ENCODE measurements around the gene TXNRD2.

TXNRD2 gene

GRCh38 chr22:19903031-19903430 lies 38.6 kb downstream of the TXNRD2 start:
- DNase-seq = no peak

- DNase-seq = no peak
Observed at GRCh38 chr22:19902245-19902715, 39.3 kb downstream of the TXNRD2 start.

DNA sequence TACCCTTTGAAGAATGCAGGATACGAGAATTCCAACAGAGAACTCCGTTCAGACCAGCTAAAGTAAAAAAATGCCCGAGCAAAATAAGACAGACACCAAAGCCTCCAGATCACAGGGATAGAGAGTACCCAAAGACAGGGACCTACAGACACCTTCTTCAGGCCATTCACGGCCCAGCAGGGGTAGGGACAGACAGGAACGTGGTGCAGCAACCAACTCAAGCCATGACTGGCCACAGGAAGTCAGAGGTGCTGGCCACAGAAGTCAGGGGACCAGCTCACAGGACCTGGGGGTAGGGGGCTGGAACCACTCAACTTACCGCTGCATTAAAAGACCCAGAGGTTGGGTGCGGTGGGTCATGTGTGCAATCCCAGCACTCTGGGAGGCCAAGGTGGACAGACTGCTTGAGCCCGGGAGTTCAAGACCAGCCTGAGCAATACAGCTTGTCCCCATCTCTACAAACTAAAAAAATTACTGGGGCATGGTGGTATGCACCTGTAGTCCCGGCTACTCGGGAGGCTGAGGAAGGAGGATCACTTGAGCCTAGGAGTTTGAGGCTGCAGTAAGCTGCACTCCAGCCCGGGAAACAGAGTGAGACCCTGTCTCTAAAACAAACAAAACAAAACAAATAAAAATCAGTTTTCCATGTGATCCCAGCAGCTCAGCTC lies 39.9 kb downstream of the TXNRD2 start:
- no peak for DNase-seq

GRCh38 chr22:19900707-19901436 lies 40.7 kb downstream of the TXNRD2 start:
- no peak for DNase-seq

DNA sequence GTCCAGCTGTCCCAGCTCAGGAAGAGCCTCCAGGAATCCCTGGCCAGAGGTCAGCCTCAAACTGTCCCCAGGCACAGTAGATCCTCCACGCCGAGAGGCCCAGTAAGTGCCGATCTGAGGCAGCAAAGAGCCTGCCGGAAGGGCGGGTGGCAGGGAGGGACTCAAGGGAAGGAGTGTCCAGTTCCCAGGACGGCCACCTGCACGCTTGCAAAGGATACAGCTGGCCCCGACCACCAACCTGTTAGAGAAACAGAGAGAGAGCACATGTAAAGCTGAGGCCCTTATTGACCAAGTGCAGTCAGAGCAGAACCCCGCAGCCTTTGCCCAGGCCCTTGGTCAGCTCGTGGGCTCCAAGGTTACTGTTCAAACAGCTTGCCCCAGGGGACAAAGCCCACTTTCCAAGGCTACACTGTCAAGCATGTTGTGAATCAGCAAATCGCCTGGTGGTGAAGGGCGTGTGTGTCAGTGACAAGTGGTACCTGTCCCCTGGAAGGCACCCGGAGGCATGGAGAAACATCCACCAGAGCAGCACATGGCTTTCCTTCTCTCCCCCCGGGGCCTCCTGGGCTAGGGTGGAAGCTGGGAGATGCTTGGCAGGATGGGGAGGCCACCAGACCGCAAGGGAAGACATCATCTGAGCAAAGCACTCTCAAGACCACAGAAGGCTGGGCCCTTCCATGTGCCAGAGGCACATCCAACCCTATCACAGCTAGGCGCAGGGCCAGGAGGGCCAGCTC lies 42.6 kb downstream of the TXNRD2 start:
- DNase-seq = no peak

- no peak for DNase-seq
Observed at GRCh38 chr22:19898145-19898544, 43.5 kb downstream of the TXNRD2 start.

- no peak for DNase-seq
Observed at GRCh38 chr22:19897726-19898125, 43.9 kb downstream of the TXNRD2 start.

- DNase-seq = peak; percentile 19
Observed at GRCh38 chr22:19896665-19897355, 44.8 kb downstream of the TXNRD2 start.

DNA sequence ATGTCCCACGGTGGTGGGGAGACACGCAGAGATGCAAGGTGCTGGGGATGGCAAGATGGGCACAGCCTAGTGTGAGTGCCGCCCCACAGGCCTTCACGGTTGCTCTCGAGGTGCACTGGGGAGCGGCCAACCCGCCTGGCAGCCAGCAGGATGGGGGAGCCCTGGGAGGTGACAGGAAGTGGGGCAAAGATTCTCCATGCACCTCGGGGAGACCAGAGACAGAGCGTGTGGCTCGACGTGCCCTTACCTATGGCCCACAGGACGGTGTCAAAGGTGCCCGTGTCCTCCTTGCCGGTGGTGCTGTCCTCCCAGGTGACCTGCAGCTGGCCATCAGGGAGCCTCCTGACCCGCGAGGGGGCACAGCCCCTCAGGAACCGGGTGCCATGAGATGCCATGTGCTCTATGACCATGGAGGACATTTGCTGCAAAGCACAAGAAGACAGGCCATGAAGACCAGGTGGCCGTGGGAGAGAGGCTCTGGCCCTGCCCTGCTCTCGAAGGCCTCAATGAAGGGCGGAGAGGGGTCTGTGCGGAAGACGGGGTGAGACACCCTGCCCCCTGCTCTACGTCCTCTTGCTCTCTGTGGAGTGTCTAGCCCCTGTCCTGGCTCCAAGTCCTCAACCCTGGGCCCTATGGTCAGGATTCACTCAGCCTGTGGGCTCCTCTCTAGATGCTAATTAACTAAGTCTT lies 46.3 kb downstream of the TXNRD2 start:
- no peak for DNase-seq

DNA sequence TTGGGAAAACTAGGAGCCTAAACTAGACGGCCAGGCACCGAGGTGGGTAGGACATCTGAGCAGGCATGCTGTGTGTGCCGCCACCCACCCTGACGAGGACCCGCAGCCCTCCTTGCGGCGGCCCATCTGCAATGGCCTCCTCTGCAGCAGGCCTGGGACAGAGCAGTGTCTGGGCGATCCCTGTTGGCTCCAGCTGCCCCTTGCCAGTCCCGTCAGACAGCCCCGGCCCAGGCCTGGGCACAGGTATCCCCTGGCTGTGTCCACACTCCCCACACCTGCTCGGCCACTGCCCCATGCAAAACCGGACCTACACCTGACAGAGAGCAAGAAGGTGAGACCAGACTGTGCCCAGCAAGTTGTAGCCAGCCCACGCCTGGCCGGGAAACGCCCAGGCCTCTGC lies 48.3 kb downstream of the TXNRD2 start:
- DNase-seq = no peak

GRCh38 chr22:19892925-19893324 lies 48.7 kb downstream of the TXNRD2 start:
- no peak for DNase-seq

GRCh38 chr22:19892257-19892879 lies 49.2 kb downstream of the TXNRD2 start:
- DNase-seq = no peak

DNA sequence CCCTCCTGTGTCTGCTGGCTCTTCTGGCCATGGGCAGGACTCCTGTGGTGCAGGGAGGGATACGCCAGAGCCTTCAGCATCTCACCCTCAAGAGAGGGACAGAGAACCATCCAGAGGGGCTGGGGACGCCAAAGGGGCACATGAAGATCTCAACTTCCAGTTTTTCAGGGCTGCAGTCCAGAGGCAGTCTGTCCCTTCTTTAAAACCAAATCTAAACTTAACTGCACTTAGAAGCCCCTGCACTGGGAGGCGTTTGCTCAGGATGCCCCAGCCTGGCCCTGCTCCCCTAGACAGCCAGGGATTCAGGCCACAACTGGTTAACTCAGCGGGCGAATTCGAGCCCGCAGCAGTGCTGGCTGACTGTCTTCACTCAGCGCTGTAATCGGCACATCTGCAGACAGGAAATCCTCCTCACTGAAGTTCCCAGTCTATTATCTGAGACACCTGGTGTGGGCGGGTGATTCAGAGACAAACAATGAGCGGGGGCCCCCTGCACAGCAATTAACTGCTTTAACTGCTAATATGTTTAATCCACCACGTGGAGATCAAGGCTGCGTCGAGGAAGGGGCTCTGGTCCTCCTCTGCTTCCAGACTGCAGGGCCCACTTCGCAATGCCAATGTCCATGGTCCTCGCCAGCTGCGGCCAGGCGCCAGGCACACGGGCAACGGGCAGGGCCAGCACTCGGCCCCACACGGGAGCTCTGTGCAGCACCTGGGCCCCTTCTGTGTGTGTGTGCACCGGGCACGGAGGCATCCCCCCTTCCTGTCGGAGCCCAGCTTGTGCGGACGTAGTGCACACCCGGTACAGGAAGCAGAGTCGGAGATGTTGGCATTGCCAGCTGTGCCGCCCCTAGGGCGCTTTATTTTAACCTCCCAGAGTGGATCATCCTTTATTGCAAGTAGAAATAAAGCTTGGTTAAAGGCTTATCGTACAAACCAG lies 50.0 kb downstream of the TXNRD2 start:
- peak; percentile 96 for DNase-seq

- no peak for DNase-seq
Observed at GRCh38 chr22:19890502-19891316, 50.9 kb downstream of the TXNRD2 start.

- DNase-seq = no peak
Observed at GRCh38 chr22:19889951-19890350, 51.7 kb downstream of the TXNRD2 start.

DNA sequence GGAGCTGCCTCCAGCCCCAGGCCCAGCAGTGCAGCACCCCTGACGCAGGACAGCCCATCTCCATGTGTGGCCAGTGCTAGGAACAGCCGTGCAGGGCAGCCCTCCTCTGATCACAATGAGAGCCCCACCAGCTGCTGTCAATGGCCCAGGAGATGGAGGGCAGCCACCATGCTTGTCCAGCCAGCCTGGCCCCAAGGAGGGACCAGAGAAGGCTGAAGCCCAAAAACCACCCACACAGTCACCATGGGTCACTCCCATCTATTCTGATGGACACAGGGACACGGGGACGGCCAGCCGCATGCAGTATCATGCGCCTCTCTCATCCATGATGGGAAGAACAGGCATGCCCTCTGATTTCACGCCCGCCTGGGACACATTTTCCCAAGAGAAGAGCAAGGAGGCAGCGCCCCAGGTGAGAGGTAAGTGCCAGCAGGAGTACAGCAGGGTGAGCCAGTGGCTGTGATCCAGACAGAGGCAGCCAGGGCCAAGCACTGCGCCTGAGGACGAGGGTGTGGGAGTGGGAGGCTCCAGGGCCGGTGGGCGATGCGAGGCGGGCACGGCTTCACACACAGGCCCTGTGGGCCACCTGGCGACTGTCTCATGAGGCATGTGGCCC lies 53.4 kb downstream of the TXNRD2 start:
- DNase-seq = no peak

- no peak for DNase-seq
Observed at GRCh38 chr22:19887256-19887985, 54.2 kb downstream of the TXNRD2 start.

DNA sequence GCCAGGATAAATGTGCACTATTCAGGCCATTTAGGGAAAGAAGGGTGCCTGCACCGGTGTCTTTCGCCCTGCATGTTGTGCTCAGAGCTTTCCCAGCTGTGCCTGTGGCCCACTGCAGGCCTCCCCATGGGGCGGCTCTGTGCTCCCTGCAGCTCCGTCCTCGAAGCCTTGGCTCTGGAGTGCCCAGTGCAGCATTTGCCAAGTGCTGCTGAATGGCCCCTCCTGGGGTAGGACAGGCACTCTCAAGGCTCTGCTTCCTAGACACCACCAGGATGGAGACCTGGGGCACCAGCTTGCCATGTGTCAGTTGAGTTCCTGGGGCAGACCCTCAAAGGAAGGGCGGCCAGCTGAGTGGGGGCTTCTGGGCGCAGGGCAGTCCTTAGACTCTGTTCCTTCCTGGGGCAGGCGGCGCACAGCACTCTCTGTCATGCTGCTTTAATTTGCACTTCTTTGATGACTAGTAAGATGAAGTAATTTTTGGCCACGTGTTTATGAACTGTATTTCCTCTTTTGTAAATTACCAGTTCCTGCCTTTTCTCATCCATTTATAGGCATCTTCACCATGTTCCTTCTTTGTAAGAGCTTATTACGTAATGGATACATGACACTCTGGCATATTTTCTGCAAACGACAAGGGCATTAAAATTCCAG lies 54.9 kb downstream of the TXNRD2 start:
- DNase-seq = peak; percentile 79
